ENCODE results near the gene LSAMP.

DNA sequence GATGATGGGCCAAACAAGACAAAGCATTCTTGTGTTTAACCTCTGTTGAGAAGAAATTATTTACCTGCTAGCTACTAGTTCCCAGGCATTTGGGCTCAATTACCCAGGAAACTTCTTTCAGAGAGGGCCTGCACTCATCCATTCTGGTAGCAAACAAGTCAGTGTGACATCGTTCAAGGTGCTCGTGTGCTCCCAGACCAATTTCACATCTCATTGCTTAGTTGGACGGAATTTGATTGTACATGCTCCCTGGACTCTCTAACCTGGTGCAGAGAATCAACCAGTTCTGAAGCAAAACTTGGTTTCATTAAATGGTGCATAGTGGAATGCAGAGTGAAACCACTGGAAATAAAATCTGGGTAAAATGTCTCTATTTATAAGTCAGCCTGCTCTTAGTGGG lies 392.7 kb downstream of the LSAMP start:
- TF ChIP-seq, protein P1, sequence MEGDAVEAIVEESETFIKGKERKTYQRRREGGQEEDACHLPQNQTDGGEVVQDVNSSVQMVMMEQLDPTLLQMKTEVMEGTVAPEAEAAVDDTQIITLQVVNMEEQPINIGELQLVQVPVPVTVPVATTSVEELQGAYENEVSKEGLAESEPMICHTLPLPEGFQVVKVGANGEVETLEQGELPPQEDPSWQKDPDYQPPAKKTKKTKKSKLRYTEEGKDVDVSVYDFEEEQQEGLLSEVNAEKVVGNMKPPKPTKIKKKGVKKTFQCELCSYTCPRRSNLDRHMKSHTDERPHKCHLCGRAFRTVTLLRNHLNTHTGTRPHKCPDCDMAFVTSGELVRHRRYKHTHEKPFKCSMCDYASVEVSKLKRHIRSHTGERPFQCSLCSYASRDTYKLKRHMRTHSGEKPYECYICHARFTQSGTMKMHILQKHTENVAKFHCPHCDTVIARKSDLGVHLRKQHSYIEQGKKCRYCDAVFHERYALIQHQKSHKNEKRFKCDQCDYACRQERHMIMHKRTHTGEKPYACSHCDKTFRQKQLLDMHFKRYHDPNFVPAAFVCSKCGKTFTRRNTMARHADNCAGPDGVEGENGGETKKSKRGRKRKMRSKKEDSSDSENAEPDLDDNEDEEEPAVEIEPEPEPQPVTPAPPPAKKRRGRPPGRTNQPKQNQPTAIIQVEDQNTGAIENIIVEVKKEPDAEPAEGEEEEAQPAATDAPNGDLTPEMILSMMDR (IDR thresholded peaks at IDR 0.05), result no peak
- TF ChIP-seq POLR2A (IDR thresholded peaks at IDR 0.05), result no peak
